HEK293 (cell line): ENCODE measurements around the gene KRTAP10-5.

Source experiments
- CTCF ChIA-PET: fragments of 350-600 bp; formaldehyde crosslinking; extraction: SDS; loops from one replicate; lab custom pipeline; 2021; ENCODE audit warnings: antibody characterized with exemption; lab: Yijun Ruan, JAX
- POLR2A ChIA-PET: fragments of 300-600 bp; formaldehyde crosslinking; extraction: SDS; loops from one replicate; lab custom pipeline; 2020; ENCODE audit warnings: antibody characterized with exemption, inconsistent platforms; lab: Yijun Ruan, JAX
- H3K27ac ChIP-seq: fragments of 200-500 bp; sonication (Bioruptor generic); 2 replicates; pipeline ENCODE4 v1.5.1; 2014; ENCODE audit warnings: low read depth, low read length, control low read depth, inconsistent platforms; ENCODE audit errors: extremely low read depth
- H3K36me3 ChIP-seq, 2 experiments: fragments of 200-500 bp in 1 of 2; sonication (Bioruptor generic) in 1 of 2; 1 replicate in 1 of 2; 2 replicates in 1 of 2; pipeline ENCODE4 v1.5.1; 2014 to 2017; ENCODE audit warnings: inconsistent platforms in 2 of 2, low read length in 2 of 2; ENCODE audit not compliant: control insufficient read depth in 2 of 2, insufficient read depth in 1 of 2
- H3K4me1 ChIP-seq: fragments of 200-500 bp; sonication (Bioruptor generic); 2 replicates; pipeline ENCODE4 v1.5.1; 2014; ENCODE audit warnings: mild to moderate bottlenecking, low read length, inconsistent platforms; ENCODE audit not compliant: control insufficient read depth, insufficient read depth
- H3K4me3 ChIP-seq: 2 replicates; pipeline ENCODE4 v1.5.1; 2011; ENCODE audit warnings: low read depth, mild to moderate bottlenecking, control low read depth, low read length, moderate library complexity
- H3K9me3 ChIP-seq: fragments of 200-500 bp; sonication (Bioruptor generic); 2 replicates; pipeline ENCODE4 v1.5.1; 2014; ENCODE audit warnings: low read depth, low read length, inconsistent platforms; ENCODE audit not compliant: control insufficient read depth, insufficient read depth
- GLI4 ChIP-seq: fragments of 450-650 bp; formaldehyde crosslinking; IDR thresholded peaks from 2 replicates; pipeline ENCODE4 v1.5.1; 2016; ENCODE audit warnings: missing biosample characterization, missing genetic modification characterization
- GLIS1 ChIP-seq: fragments of 450-650 bp; formaldehyde crosslinking; IDR thresholded peaks from 2 replicates; pipeline ENCODE4 v1.5.1; 2016; ENCODE audit warnings: missing biosample characterization, missing genetic modification characterization
- KLF1 ChIP-seq: fragments of 450-650 bp; formaldehyde crosslinking; IDR thresholded peaks from 2 replicates; pipeline ENCODE4 v1.5.1; 2016; ENCODE audit warnings: missing biosample characterization, missing genetic modification characterization
- MYNN ChIP-seq: fragments of 450-650 bp; formaldehyde crosslinking; IDR thresholded peaks from 2 replicates; pipeline ENCODE4 v1.5.1; 2016; ENCODE audit warnings: missing biosample characterization, missing genetic modification characterization, borderline replicate concordance
- PRDM4 ChIP-seq: fragments of 450-650 bp; formaldehyde crosslinking; IDR thresholded peaks from 2 replicates; pipeline ENCODE4 v1.5.1; 2017; ENCODE audit warnings: missing biosample characterization, missing genetic modification characterization
- SCRT2 ChIP-seq: fragments of 450-650 bp; formaldehyde crosslinking; IDR thresholded peaks from 2 replicates; pipeline ENCODE4 v1.5.1; 2016; ENCODE audit warnings: missing biosample characterization, missing genetic modification characterization
- SP2 ChIP-seq: fragments of 450-650 bp; formaldehyde crosslinking; IDR thresholded peaks from 2 replicates; pipeline ENCODE4 v1.5.1; 2016; ENCODE audit warnings: missing biosample characterization, missing genetic modification characterization
- YY1 ChIP-seq: fragments of 450-650 bp; formaldehyde crosslinking; IDR thresholded peaks from 2 replicates; pipeline ENCODE4 v1.5.1; 2018; ENCODE audit warnings: missing biosample characterization, missing genetic modification characterization
- ZFP41 ChIP-seq: fragments of 450-650 bp; formaldehyde crosslinking; IDR thresholded peaks from 2 replicates; pipeline ENCODE4 v1.5.1; 2016; ENCODE audit warnings: missing biosample characterization, missing genetic modification characterization, borderline replicate concordance
- ZNF146 ChIP-seq: fragments of 450-650 bp; formaldehyde crosslinking; IDR thresholded peaks from 2 replicates; pipeline ENCODE4 v1.5.1; 2016; ENCODE audit warnings: missing biosample characterization, missing genetic modification characterization
- ZNF148 ChIP-seq: fragments of 450-650 bp; formaldehyde crosslinking; IDR thresholded peaks from 2 replicates; pipeline ENCODE4 v1.5.0; 2017; ENCODE audit warnings: missing biosample characterization, missing genetic modification characterization, borderline replicate concordance
- ZNF350 ChIP-seq: fragments of 450-650 bp; formaldehyde crosslinking; IDR thresholded peaks from 2 replicates; pipeline ENCODE4 v1.5.0; 2017; ENCODE audit warnings: missing biosample characterization, mild to moderate bottlenecking, missing genetic modification characterization
- ZNF530 ChIP-seq: fragments of 450-650 bp; formaldehyde crosslinking; IDR thresholded peaks from 2 replicates; pipeline ENCODE4 v1.5.1; 2016; ENCODE audit warnings: low read depth, missing biosample characterization, missing genetic modification characterization
- ZNF768 ChIP-seq: fragments of 450-650 bp; formaldehyde crosslinking; IDR thresholded peaks from 2 replicates; pipeline ENCODE4 v1.5.1; 2018; ENCODE audit warnings: missing biosample characterization, mild to moderate bottlenecking, missing genetic modification characterization
- ZSCAN16 ChIP-seq: fragments of 450-650 bp; formaldehyde crosslinking; IDR thresholded peaks from 2 replicates; pipeline ENCODE4 v1.5.1; 2016; ENCODE audit warnings: missing biosample characterization, missing genetic modification characterization

Gene KRTAP10-5

GRCh38 chr21:44606495-44606894, 26.1 kb upstream of the KRTAP10-5 start:
- TF ChIP-seq ZNF146 (tag by site-specific recombination): peak; percentile 93
- TF ChIP-seq MYNN (tag by site-specific recombination): no peak
- CTCF ChIA-PET: no interaction called here
- Histone ChIP-seq H3K36me3 (no peaks in the 10 kb centered on the region), H3K4me3 (no peak overlapping the region), H3K27ac (no peak overlapping the region), H3K4me1 (no peaks in the 10 kb centered on the region), H3K9me3 (no peaks in the 10 kb centered on the region)
- POLR2A ChIA-PET: no interaction called here

GRCh38 chr21:44603911-44604310, 23.5 kb upstream of the KRTAP10-5 start:
- ChIA-PET POLR2A (no interaction called here), CTCF (no interaction called here)
- Histone ChIP-seq H3K4me1 (no peaks in the 10 kb centered on the region), H3K9me3 (no peaks in the 10 kb centered on the region), H3K27ac (no peak overlapping the region), H3K36me3 (no peaks in the 10 kb centered on the region), H3K4me3 (no peak overlapping the region)
- TF ChIP-seq ZNF530 (tag by site-specific recombination): no peak
- TF ChIP-seq ZFP41: no peak
- no peak for TF ChIP-seq ZNF768 (tag by site-specific recombination)
- no peak for TF ChIP-seq GLI4 (tag by site-specific recombination)
- no peak for TF ChIP-seq YY1 (tag by site-specific recombination)
- TF ChIP-seq PRDM4 (tag by site-specific recombination): no peak
- TF ChIP-seq ZNF148 (tag by site-specific recombination): no peak
- TF ChIP-seq ZSCAN16: no peak
- TF ChIP-seq SP2 (tag by site-specific recombination): no peak
- TF ChIP-seq GLIS1 (tag by site-specific recombination): no peak

- Histone ChIP-seq H3K36me3 (no peaks in the 10 kb centered on the region), H3K27ac (no peak overlapping the region), H3K4me1 (no peaks in the 10 kb centered on the region), H3K9me3 (no peaks in the 10 kb centered on the region), H3K4me3 (no peak overlapping the region)
- ChIA-PET POLR2A (no interaction called here), CTCF (no interaction called here)
- TF ChIP-seq ZNF350 (tag by site-specific recombination): no peak
- TF ChIP-seq KLF1 (tag by site-specific recombination): peak; percentile 77
- peak; percentile 76 for TF ChIP-seq SCRT2
Measured at GRCh38 chr21:44603109-44603875, 22.9 kb upstream of the KRTAP10-5 start.
